Tibial nerve (tissue), 4 donors: ENCODE data around the gene PAX8. TPM values are rescaled to one million over a fixed set of nuclear protein-coding genes. Genes with fewer than 3 reads are reported as not detected.

Experiments
- DNase-seq, 2 donors: peaks; one replicate each; pipeline ENCODE4 v3.0.0-alpha.2; 2019; ENCODE audit warnings: low spot score in 2 of 2
- H3K27ac ChIP-seq, 4 donors: fragments of 200-600 bp; sonication (generic) in 3 of 4; one replicate each; pipeline ENCODE4 v1.5.1; 2017 to 2019; ENCODE audit warnings: mild to moderate bottlenecking in 1 of 4
- H3K27me3 ChIP-seq, 2 donors: fragments of 200-600 bp; sonication (generic) in 1 of 2; one replicate each; pipeline versions ENCODE4 v1.5.1 to v1.6.0; 2017 to 2019
- H3K36me3 ChIP-seq, 3 donors: fragments of 200-600 bp; sonication (generic); one replicate each; pipeline ENCODE4 v1.5.1; 2018 to 2019
- H3K4me1 ChIP-seq, 4 donors: fragments of 200-600 bp; sonication (generic) in 3 of 4; one replicate each; pipeline ENCODE4 v1.5.1; 2017 to 2019
- H3K4me3 ChIP-seq, 4 donors: fragments of 200-600 bp; sonication (generic) in 3 of 4; one replicate each; pipeline ENCODE4 v1.5.1; 2017 to 2019; ENCODE audit warnings: mild to moderate bottlenecking in 1 of 4, moderate library complexity in 1 of 4
- H3K9me3 ChIP-seq, 4 donors: fragments of 200-600 bp; sonication (generic) in 3 of 4; one replicate each; pipeline ENCODE4 v1.5.1; 2017 to 2019
- EP300 ChIP-seq, 2 donors: sonication (generic); formaldehyde crosslinking; IDR thresholded peaks; one replicate each; pipeline ENCODE4 v1.6.1; 2017; ENCODE audit warnings: antibody characterized with exemption in 2 of 2, mild to moderate bottlenecking in 1 of 2
- POLR2A ChIP-seq, 2 donors: fragments of 450-650 bp; IDR thresholded peaks; one replicate each; pipeline ENCODE4 v1.6.1; 2017; ENCODE audit warnings: antibody characterized with exemption in 2 of 2, mild to moderate bottlenecking in 2 of 2, moderate library complexity in 2 of 2
- WGBS, 2 donors: methylation state at CpG; one replicate each; pipeline ENCODE4 v1.1.5; 2018; 5-methylcytosine and 5-hydroxymethylcytosine counted together
- total RNA-seq, 4 donors: library from RNA; depleted of rRNA; stranded (reverse); fragments of >200 nt; gene quantifications; one replicate each; pipeline ENCODE4 v1.1.0, GENCODE V29; 2016
- TF ChIP-seq, protein P1 (sequence below), 5 experiments: fragments of 200-600 bp in 3 of 5; fragments of 450-650 bp in 2 of 5; sonication (generic) in 3 of 5; IDR thresholded peaks; one replicate each; pipeline ENCODE4 v1.5.1; 2016 to 2019; ENCODE audit warnings: antibody characterized with exemption in 5 of 5, mild to moderate bottlenecking in 3 of 5, moderate library complexity in 2 of 5

Gene PAX8
- total RNA-seq, 4 donors from 2014 or later, result 2.2 to 11.4 (median 5.2) TPM

DNA sequence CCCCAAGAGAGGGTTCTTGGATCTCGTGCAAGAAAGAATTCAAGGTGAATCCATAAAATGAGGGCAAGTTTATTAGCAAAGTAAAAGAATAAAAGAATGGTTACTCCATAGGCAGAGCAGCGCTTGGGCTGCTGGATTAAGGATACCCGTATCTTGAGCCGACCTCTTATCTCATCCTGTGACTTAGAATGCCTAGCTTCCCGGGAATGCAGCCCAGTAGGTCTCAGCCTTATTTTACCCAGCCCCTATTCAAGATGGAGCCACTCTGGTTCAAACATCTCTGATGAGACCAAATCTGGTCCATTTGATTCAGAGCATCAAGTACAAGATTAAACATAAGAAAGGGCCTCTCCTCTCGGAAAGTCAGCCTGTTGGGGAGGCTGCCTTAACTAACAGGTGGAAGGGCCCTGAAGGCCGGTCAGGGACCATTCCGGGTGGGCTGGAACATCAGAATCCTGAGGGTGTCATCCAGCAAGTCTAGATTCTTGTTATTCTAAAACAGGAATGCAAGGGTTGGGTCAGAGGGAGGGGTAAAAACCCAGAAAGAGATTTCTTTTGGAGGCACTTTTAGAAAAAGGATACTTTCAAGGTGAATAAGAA is 99.2 kb downstream of the PAX8 start:
- TF ChIP-seq EP300 (IDR thresholded peaks at IDR 0.05) (no peak), POLR2A (IDR thresholded peaks at IDR 0.05) (no peak)
- TF ChIP-seq, protein P1, sequence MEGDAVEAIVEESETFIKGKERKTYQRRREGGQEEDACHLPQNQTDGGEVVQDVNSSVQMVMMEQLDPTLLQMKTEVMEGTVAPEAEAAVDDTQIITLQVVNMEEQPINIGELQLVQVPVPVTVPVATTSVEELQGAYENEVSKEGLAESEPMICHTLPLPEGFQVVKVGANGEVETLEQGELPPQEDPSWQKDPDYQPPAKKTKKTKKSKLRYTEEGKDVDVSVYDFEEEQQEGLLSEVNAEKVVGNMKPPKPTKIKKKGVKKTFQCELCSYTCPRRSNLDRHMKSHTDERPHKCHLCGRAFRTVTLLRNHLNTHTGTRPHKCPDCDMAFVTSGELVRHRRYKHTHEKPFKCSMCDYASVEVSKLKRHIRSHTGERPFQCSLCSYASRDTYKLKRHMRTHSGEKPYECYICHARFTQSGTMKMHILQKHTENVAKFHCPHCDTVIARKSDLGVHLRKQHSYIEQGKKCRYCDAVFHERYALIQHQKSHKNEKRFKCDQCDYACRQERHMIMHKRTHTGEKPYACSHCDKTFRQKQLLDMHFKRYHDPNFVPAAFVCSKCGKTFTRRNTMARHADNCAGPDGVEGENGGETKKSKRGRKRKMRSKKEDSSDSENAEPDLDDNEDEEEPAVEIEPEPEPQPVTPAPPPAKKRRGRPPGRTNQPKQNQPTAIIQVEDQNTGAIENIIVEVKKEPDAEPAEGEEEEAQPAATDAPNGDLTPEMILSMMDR (IDR thresholded peaks at IDR 0.05), result no peak
- H3K27ac ChIP-seq, result no peak overlapping the region
- no peak for DNase-seq

DNA sequence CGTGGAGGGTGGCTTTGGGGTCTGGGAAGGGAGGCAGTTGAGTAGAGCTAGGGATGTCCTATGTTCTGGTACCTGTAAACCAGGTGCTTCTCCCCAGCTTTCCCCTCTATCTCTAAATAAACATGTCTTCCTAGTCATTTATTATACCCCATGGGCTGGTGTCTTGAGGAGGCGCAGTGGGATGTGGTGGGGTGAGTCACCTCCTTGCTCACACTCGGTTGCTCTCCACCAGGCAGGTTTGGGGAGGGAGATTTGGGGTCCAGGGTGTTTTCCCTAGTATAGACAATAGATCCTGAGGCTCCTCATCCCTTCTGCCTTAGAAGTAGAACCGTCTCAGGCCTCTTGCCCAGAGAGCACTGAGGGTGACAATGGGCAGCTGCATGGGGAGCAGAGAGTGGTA is 99.8 kb downstream of the PAX8 start:
- Histone ChIP-seq H3K36me3 (no peaks in the 10 kb centered on the region), H3K27me3 (no peaks in the 10 kb centered on the region), H3K27ac (no peak overlapping the region), H3K9me3 (no peaks in the 10 kb centered on the region), H3K4me1 (peaks cover 0 to 31% (median 3%) of the 10 kb centered on the region in 4 donors), H3K4me3 (no peak overlapping the region)
- no peak for DNase-seq
- TF ChIP-seq EP300 (IDR thresholded peaks at IDR 0.05) (no peak), POLR2A (IDR thresholded peaks at IDR 0.05) (no peak)
- TF ChIP-seq, protein P1 (IDR thresholded peaks at IDR 0.05), result no peak
- 90 to 93% methylated on average over 4 of the region's 4 CpGs for WGBS, 2 donors

More for the DNA sequence above, 99.2 kb downstream of the PAX8 start:
- Histone ChIP-seq H3K36me3 (no peaks in the 10 kb centered on the region), H3K4me3 (no peak overlapping the region), H3K27me3 (no peaks in the 10 kb centered on the region), H3K4me1 (peaks cover 0 to 31% (median 3%) of the 10 kb centered on the region in 4 donors), H3K9me3 (no peaks in the 10 kb centered on the region)
- 86 to 87% methylated on average over 8 of the region's 8 CpGs for WGBS, 2 donors

DNA sequence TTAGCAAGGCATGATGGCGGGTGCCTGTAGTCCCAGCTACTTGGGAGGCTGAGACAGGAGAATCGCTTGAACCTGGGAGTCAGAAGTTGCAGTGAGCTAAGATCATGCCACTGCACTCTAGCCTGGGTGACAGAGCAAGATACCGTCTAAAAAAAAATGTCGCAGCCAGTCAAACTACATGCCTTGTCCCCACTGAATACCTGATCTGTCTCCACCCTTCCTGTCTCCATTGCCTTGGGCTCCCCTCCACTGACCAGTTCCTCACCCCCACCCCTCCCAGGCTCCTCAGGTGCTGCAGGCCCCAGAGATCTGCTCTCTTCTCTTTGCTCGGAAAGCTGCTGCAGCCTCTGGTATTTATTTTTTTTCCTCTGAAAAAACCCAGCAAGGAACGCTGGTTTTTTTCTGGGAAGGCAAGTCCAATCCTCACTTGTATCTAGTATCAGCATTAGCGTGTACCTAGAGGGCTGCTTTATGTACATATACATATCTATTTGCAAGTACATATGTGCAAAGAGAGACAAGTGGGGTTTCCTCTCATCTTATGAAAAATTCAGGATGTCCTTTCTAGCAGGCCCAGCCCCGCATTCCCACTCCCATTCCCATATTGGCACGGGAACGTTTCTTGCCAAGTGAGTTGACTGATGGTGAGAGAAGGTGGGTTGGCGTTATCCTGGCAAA is 100.5 kb downstream of the PAX8 start:
- no peak for DNase-seq
- WGBS, 2 donors, result 88 to 93% methylated on average over 11 of the region's 11 CpGs
- no peak for TF ChIP-seq EP300 (IDR thresholded peaks at IDR 0.05)
- TF ChIP-seq POLR2A (IDR thresholded peaks at IDR 0.05), result no peak
- TF ChIP-seq, protein P1 (IDR thresholded peaks at IDR 0.05), result no peak
- Histone ChIP-seq H3K36me3 (no peaks in the 10 kb centered on the region), H3K27ac (no peak overlapping the region), H3K4me3 (no peak overlapping the region), H3K4me1 (peaks cover 0 to 35% (median 3%) of the 10 kb centered on the region in 4 donors), H3K9me3 (no peaks in the 10 kb centered on the region), H3K27me3 (no peaks in the 10 kb centered on the region)

DNA sequence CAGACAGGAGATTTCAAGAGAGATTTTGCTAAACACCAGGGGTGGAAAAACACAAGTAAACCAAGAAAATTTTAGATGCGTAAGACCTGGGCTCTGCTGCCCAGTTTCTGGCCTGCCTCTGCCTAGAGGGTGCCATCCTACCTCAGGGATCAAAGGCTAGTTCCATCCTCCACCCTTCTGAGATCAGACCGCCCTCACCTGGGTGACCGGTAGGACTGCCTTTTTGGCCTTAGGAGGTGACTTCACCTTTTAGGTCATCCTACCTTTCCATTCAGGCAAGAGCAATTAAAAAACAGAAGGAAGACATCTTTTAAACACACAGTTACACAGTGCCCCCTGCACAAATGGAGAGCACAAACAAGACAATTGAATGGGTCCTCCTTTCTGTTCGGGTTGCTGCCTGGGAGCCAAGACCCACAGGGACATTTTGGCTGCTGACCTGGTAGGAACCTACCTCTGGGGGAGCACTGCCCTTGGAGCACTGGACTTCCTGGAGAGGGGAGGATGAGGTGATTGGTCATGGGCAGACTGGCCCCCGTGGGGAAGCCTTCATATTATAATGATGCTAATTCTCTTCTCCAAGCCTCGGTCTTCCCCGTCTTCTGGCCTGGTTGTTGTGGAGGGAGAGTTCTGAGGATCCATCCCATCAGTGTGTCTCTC is 101.9 kb downstream of the PAX8 start:
- TF ChIP-seq POLR2A (IDR thresholded peaks at IDR 0.05) (no peak), EP300 (IDR thresholded peaks at IDR 0.05) (no peak)
- no peaks in the 10 kb centered on the region for H3K27me3 ChIP-seq
- WGBS, 2 donors, result 83 to 91% methylated on average over 7 of the region's 7 CpGs
- DNase-seq, result no peak
- H3K4me3 ChIP-seq, result no peak overlapping the region
- peaks cover 0 to 36% (median 3%) of the 10 kb centered on the region in 4 donors for H3K4me1 ChIP-seq
- H3K9me3 ChIP-seq, result no peaks in the 10 kb centered on the region
- H3K36me3 ChIP-seq, result no peaks in the 10 kb centered on the region
- no peak overlapping the region for H3K27ac ChIP-seq

DNA sequence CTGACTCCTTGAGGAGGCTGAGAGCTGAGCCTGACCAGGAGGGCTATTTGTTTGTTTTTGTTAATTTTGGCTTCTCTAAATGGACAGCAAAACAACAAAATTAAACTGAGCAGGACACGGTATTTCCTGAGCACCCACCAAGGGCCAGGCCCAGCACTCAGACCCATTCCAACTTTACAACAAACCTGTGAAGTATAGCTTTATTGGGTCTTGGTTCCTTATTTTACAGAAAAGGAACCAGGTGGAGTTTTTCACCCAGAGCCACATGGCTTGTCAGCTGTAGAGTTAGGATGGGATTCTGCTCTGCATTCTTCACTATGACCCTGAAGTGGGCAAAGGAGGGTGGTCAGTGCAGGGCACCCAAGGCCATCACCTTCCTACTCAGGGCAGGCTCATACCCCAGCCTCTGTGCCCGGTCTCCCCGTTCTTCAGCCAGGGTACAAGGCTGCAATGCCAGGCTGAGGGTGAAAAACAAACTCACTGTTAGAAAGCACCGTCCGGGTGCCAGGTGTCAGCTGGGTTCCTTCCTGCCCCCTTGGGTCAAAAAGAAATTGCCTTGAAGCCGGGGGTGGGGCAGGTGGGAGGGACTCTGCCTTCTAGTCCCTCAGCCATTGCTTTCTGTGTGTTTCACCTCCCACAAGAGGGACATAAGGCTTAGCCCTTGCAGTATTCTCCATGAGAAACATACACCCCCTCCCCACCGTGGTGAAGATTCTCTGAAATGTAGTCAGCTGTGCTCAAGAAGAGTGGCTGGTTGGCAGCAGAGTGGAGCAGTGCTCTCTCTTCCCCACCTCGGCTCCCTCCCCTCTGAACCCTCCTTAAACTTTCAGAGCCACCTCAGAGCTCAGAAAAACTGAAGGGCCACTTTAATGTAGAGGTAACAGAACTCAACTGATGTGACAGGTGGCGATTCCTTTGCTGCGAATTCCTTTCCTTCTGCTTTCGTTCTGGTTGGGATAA is 102.7 kb downstream of the PAX8 start:
- DNase-seq, result no peak

More for the DNA sequence above, 102.7 kb downstream of the PAX8 start:
- Histone ChIP-seq H3K36me3 (no peaks in the 10 kb centered on the region), H3K4me3 (peak overlapping the region in 2 of 4 donors; percentile 34 to 40), H3K4me1 (peaks cover 0 to 28% (median 2%) of the 10 kb centered on the region in 4 donors), H3K9me3 (no peaks in the 10 kb centered on the region), H3K27me3 (no peaks in the 10 kb centered on the region), H3K27ac (peak overlapping the region in 1 of 4 donors; percentile 81)
- WGBS, 2 donors, result 71 to 73% methylated on average over 11 of the region's 11 CpGs
- TF ChIP-seq EP300 (IDR thresholded peaks at IDR 0.05) (no peak), POLR2A (IDR thresholded peaks at IDR 0.05) (no peak)
- TF ChIP-seq, protein P1 (IDR thresholded peaks at IDR 0.05), result no peak
